NCI-H82 treated with DMSO at 0.1 percent for 48 hours (cell line): Measurements from ENCODE around the gene TNS3.
A peak's percentile ranks its signal among the peaks of the same experiment; 100 is the strongest.
"Not testable (repeated sequence)": the region's sequence is repeated elsewhere in the genome, so short reads cannot be mapped to it uniquely, and the experiment has no call there.

Source experiments
- DNase-seq: peaks from one replicate; lab custom pipeline; 2025; ENCODE audit not compliant: unreplicated experiment; lab: John Stamatoyannopoulos, UW

The TNS3 gene

GRCh38 chr7:47273974-47274766, 307.7 kb downstream of the TNS3 start:
- DNase-seq = no peak

GRCh38 chr7:47273088-47273487, 308.8 kb downstream of the TNS3 start:
- DNase-seq = no peak

- DNase-seq = no peak
These were observed 310.2 kb downstream of the TNS3 start for GRCh38 chr7:47271749-47272148.

GRCh38 chr7:47268851-47269836, 312.8 kb downstream of the TNS3 start:
- DNase-seq = no peak

GRCh38 chr7:47267346-47267745, 314.6 kb downstream of the TNS3 start:
- DNase-seq = no peak

- no peak for DNase-seq
These were observed 315.1 kb downstream of the TNS3 start for GRCh38 chr7:47266799-47267198.

- peak; percentile 33 for DNase-seq
These were observed 315.7 kb downstream of the TNS3 start for GRCh38 chr7:47266131-47266706.

GRCh38 chr7:47265621-47266020, 316.3 kb downstream of the TNS3 start:
- no peak for DNase-seq

- no peak for DNase-seq
These were observed 317.8 kb downstream of the TNS3 start for GRCh38 chr7:47264021-47264651.

GRCh38 chr7:47262881-47263280, 319.0 kb downstream of the TNS3 start:
- DNase-seq = no peak

- not testable (repeated sequence) for DNase-seq
These were observed 319.8 kb downstream of the TNS3 start for GRCh38 chr7:47262160-47262559.

GRCh38 chr7:47260270-47260669, 321.6 kb downstream of the TNS3 start:
- DNase-seq = no peak

- no peak for DNase-seq
These were observed 322.2 kb downstream of the TNS3 start for GRCh38 chr7:47259682-47260081.

- no peak for DNase-seq
These were observed 323.1 kb downstream of the TNS3 start for GRCh38 chr7:47258798-47259197.

- DNase-seq = no peak
These were observed 325.9 kb downstream of the TNS3 start for GRCh38 chr7:47256016-47256415.

- no peak for DNase-seq
These were observed 326.5 kb downstream of the TNS3 start for GRCh38 chr7:47255441-47255840.

- DNase-seq = no peak
These were observed 326.9 kb downstream of the TNS3 start for GRCh38 chr7:47255007-47255406.

GRCh38 chr7:47254081-47254977, 327.6 kb downstream of the TNS3 start:
- DNase-seq = peak; percentile 19

GRCh38 chr7:47253650-47254080, 328.2 kb downstream of the TNS3 start:
- no peak for DNase-seq

- DNase-seq = no peak
These were observed 329.2 kb downstream of the TNS3 start for GRCh38 chr7:47252675-47253074.
